UCSD-AML1 (cell line): ENCODE measurements around the gene KLF1.
"Not testable (repeated sequence)": the region's sequence is repeated elsewhere in the genome, so short reads cannot be mapped to it uniquely, and the experiment has no call there.

Experiments
- DNase-seq: peaks from one replicate; lab custom pipeline; 2025; ENCODE audit not compliant: unreplicated experiment; lab: John Stamatoyannopoulos, UW

KLF1 gene

DNA sequence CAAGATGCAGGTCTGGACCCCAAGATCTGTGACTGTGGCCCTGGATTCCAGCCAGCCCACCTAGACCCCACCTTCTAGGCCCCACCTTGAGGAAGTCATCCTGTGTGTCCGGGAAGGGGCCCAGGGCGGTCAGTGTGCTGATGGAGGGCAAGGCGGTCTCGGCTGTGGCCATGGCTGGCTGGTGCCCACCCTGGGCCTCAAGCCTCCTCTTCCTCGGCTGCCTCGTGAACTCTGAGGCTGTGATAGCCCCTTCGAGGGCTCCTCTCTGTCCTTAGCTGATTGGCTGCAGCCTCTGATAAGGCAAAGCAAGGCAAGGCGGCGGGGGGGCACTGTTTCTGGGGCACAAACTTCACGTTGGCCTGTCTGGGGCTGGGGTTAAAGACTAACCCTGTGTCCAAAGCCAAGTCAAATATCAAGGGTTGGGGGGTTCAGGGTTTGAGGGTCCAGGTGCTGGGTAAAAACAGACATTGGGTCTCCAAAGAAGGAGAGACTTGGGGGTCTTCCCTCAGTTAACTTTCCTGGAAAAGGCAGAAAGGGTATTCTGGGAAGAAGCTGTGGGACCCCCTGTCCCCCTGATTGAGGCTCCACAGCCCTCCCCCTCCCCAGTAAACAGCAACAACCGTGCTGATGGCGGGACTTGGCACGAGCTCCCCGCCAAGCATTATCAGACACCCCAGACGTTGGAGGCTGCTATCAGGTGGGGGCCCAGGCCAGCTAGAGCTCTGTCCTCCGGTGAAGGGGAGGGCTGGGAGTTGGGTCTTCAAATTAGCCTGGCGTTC is at the start of gene KLF1:
TSS of gene KLF1 (minus strand) at position 233 of the 779 bp plus-strand sequence. CDS start at position 172, 61 bp downstream.
- no peak for DNase-seq

DNA sequence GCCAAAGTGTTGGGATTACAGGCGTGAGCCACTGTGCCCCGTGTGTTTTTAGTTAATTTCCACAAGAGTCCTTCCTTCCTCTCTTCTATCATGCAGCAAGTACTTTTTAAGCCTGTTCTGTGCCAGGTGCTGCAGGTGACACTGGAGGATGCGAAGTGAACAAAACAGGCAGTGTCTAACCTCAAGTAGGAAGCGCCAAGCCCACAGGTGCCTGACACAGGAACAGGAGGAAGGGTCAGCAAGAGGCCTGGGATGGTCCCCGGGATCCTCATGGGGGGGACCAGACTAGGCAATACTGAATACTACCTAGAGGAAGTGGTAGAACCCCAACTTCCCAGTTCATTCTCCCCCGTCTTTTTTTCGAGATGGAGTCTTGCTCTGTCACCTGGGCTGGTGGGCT is 49.6 kb upstream of the KLF1 start:
- no peak for DNase-seq

DNA sequence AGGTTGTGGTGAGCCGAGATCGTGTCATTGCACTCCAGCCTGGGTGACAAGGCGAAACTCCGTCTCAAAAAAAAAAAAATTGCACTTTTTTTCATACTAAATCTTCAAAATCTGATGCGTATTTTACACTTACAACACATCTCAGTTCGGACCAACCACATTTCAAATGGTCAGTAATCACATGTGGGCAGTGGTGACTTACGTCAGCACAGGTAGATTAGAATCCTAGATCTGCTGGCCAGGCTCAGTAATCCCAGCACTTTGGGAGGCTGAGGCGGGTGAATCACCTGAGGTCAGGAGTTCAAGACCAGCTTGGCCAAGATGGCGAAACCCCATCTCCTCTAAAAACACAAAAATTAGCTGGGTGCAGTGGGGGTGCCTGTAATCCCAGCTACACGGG is 48.1 kb upstream of the KLF1 start:
- DNase-seq, result no peak

DNA sequence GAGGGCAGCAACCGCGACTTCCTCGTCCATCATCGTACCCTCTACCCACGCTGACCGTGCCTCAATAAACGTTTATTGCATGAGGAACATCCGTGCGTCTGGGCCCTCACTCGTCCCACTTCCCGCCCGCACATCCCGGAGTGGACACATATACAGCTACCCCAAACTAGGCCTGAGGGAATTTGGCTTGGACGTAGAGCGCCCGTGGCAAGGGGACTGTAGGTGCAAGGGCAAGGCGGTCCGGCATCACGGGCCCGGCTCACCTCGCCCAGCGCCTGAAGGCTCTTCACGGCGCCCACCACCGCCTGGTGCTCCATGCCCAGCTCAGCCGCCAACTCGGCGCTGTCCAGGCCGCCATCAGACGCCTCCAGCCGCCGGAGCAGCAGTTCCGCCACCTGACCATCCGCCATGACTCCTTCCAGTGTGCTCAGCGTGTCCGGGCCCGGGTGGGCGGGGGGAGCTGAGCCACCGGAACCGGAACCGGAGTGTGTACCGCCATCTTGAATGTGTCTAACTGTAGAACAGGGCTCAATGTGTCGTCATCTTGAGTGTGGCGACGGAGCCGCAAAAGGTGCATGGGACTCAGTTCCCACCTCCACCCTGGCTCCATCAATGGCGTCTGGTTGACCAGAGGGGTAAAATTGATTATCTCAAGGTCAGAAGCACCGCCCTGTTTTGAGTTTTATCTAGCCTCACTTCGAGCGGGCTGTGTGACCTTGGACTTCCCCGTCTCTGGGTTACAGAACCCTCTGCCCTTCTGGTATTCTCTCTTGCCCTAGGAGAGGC is 46.5 kb upstream of the KLF1 start, which contains the start of gene FARSA:
TSS of gene FARSA (minus strand) at position 425 of the 786 bp plus-strand sequence. CDS start at position 410, 15 bp downstream.
- peak; percentile 90 for DNase-seq

DNA sequence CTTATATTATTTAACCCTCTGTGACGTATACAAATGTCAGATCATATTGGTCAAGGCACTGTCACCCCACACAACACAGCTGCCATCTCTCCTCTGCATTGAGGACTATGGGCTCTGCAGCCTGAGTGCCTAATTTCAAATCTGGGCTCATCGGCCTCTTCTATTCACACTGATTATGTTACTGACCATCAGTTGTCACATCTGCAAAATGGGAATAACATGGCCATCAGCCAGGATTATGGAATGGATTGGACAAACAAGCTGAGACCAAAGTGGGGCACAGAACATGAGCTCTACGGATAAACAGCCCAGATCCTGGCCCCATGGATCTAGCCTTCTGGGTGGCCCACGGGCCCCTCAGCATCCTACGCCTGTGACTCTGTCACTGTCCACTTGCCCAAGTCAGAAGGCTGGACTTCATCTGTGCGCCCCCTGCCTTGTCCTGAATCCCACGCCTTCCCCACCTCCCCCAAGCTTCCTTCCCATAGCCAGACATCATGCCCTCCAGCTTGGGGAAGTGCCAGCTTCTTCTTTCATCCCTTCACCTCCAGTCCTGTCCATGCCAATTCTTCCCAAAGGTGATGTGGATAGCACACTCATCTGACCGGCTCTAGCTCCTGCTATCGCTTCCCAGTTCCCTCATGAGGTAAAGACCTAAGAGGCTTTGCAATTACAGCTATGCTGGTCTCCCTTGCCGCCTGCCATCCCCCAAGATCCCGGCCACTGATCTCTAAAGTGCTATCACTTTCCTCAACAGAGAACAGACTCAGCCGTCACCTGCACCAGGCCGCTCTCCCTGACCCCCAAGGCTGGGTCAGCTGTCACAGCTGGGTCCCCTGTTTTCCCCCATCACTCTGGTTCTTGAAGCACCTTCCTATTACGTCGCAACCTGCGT is 45.6 kb upstream of the KLF1 start:
- DNase-seq, result no peak

DNA sequence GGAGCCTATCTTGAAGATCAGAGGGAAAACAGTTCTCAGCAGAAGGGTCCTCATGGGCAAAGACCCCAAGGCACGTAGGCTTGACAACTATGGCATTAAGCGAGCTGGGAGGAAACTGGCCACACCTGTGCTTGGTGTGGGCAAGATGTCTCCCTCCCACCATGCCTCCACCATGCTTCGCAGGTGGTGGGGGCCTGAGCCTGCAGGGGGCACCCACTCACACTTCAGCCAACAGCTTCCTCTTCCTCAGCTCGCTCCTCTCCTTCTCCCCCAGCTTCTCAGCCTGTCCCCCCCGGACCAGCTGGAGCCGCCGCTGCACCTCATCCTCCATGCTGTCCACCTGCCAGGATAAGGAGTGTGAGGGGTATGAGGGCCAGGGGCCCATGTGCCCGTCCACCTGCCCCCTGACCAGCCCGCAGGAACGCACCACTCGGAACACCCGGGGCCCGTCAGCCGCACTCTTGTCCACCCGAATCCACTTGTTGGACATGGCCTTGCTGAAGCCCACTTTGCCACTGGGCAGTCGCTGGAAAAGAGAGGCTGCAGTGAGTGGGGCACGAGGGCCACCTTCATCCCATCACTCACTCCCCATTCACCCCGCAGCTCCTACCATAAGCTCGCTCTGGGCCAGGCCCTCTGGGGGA is 43.1 kb upstream of the KLF1 start:
- no peak for DNase-seq

DNA sequence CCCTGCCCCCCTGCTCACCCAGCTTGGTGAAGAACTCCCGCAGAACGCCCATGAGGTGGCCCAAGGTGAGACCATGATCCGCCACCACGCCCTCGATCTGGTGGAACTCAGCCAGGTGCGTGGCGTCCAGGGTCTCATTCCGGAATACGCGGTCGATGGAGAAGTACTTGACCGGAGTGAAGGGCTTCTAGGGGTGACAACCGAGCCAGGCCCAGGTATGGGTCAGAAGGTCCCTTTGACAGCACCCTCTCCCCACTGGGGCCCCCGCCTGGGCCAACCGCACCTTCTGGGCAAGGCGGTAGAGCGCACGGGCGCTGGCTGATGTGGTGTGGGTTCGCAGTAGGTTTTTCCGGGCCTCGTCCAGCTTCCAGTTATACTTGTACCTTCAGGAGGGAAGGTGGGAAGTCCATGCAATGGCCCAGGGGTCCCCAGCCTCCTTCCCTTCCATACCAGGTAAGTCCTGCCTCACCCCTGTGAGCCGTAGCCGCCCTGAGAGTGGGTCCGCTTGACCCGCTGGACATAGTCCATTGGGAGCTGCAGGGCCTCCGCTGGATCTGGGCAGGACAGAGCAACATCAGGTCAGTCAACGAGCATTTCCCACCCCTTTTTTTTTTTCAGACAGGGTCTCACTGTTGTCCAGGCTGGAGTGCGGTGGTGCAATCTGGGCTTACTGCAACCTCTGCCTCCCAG is 37.8 kb upstream of the KLF1 start:
- DNase-seq, result no peak

DNA sequence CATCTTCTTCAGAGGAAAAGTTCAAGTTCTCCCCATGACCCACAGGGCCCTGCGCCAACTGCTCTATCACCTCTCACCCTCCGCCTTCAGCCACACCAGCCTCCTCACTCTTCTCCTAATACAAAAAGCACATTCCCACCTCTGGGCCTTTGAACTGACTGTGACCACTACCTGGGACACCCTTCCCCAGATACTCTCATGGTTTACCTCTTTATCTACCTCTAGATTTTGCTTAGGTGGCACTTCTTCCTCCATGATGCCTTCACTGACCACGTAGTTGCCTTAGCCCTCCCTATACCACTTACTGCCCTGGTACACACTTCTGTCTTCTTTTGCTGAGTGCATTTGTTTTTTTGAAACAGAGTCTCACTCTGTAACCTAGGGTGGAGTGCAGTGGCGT is 36.0 kb upstream of the KLF1 start:
- no peak for DNase-seq

DNA sequence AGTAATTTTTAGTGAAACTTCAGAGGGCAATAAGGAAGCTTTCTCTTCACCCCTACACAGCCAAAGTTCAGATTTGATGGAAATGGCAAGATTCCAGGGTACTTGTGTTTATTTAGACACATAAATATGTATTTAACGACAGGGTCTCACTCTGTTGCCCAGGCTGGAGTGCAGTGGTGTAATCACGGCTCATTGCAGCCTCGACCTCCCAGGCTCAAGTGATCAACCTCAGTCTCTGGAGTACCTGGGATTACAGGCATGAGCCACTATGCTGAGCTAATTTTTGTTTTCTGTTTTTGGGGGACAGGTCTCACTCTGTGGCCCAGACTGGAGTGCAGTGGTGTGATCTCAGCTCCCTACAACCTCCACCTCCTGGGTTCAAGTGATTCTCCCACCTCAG is 34.0 kb upstream of the KLF1 start:
- DNase-seq, result no peak

DNA sequence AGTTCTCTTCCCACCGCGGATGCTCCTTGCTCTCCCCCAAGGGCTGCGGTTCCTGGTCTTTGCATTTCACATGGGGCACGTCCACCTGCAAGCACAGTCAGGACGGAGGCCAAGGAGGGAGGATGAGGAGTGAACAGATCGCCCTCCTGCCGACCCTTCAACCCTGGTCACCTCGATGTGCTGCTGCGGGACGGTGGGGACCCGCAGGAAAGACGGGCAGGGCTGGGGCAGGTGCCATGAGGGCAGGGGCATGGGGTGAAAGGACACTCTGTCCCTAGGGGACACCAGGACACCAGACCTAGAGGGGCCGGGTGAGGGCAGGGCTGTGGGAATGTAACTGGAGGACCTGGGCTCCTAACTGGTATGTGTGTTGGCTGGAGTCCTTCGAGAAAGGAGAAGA is 31.3 kb upstream of the KLF1 start:
- DNase-seq, result no peak

DNA sequence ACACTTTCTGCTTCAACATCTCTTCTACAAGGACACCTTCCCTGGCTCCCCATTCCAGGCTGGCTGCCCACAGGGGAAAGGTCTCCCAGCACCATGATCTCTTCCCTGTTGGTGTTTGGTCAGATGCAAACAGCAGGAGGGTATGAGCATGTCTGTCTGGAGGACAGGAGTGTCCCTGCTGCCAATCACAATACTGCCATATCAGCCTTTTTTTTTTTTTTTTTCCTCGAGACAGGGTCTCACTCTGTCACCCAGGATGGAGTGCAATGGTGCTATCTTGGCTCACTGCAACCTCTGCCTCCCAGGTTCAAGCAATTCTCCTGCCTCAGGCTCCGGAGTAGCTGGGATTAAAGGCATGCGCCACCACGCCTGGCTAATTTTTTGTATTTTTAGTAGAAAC is 28.9 kb upstream of the KLF1 start:
- DNase-seq, result not testable (repeated sequence)

DNA sequence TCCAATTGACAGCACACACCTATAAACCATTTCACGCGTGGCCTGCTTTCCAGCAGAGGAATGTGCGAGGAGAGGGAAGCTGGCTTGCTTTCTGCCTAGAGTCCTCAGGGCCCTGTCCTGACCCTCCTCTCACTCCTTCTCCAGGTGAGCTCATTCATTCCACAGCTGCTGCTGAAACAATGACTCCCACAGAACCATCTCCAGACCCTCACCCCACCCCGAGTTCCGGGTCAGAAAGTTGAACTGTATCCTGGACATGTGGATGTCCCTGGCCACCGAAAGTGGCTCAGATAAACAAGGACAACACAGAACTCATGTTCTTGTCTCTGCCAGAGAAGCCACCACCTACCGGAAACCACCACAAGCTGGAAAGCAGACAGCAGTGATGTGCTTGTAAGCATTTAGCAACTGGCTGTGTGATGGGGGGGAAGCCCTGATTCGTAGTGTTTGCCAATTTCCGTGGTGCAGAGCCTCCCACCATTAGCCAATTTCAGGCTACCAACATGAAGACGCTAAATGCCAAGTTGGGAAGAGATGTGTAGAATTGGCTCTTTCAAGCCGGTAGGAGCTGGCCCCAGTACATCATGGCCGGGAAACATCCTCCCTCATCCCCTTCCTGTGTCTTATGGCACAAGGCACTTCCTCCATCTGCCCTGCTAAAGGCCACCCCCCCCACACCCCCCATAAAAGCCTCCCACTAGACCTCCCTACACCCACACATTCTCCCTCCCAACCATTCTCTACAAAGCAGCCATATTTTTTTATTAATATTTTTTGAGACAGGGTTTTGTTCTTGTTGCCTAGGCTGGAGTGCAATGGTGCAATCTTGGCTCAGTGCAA is 27.1 kb upstream of the KLF1 start:
- DNase-seq, result peak; percentile 46

DNA sequence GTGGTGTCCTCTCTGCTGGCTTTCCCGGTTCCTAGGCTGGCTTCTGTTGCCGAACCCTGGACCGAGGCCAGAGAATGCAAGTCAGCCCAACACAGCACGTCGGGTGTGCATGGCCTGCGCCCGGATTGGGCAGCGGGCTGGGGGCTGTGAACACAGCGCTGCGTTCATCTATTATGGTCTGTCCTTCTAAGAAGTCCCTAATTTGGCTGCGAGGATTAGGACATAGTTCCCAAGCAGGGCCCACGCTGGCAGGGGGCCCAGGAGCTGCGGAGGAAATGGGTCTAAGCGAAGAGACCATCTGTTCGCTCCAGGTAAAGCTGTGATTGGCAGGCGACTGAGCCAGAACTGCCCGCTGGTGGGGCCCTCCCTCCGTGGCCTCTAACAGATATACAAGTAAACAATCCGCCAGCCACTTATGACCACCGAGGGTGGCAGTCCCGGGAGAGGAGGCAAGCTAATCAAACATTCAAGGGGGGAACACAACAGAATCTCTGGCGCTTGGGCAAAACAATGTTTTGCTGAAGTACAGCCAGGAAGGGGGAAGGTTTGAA is 26.1 kb upstream of the KLF1 start:
- DNase-seq, result no peak

DNA sequence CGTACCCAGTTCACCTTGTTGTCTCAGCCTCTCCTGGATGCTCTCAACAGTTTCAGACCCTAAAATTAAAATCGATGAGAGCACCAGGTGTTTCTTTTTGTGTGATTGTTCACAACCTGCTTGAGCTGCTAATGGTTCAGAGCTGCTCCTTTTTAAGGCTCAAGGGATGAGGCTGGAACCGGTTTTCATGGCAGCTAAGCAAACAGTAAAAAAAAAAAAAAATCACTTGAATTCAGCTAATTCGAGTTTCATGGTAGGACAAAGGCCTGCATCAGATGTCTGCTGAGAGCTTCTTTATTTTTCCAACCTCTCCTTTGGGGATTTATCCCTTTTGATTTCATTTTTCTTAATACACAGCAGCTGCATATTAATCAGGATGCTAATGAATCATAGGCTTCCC is 25.6 kb upstream of the KLF1 start:
- DNase-seq, result no peak

DNA sequence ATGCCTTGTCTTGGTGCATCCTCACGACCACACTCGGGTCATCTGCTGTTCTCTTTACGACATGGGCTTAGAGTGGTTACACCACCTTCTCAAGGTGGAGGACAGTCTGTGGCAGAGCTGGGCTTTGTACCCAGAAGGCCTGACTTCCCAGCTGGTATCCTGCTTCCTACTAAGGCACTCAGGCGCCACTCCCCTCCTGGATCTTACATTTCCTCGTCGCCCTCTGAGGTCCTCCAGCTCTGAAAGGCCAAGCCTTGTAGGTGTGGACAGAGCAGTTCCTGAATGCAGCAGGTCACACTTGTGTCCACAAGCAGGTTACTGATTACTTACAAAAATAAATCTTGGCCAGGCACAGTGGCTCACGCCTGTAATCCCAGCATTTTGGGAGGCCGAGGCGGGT is 20.2 kb upstream of the KLF1 start:
- no peak for DNase-seq

DNA sequence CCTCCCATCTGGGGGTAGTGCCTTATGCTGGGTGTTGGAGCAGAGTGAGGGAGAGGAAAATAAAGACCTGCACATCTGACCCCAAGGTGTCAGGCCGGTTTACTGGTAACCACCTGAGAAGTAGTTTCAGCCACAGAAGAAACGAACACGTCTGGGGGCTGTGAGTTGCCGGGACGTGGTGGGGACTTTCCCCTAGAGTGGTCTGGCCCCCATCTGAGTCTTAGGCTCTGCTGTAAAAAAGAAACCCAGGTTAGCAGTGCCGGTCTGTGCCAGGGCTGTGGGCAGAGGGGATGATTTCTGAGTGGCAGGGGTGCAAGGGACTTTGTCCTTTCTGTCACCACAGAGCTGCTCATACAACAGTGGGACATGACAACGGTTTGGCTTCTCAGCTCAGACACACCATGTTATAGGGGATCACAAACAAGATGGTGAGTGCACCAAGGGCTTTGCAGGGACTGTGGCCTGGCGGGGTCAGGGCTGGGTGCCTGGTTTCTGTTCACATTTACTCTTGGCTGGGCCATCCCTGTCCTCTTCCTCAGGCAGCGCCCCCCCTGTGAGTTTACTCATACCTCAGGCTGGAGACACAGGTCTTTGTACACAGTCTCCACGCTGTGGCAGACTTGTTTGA is 13.0 kb upstream of the KLF1 start:
- DNase-seq, result no peak

DNA sequence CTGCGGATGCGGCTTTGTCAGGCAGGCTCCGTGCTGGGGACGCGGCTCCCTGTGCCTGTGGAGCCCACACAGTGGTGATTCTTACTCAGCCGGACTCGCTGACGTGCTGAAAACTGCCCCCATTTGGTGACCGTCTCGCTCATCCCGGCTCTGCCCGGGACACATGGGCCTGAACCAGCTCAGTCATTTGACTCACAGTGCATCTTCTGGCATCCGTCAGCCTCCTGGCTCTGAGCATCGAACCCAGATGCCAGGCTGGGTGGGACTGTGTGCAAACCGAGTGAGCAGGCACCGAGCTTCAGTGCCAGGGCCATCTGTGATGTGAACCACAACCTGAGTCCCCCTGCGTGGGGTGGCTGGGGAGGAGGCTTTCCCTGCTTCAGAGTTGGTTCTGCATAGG is 9.5 kb upstream of the KLF1 start:
- no peak for DNase-seq

DNA sequence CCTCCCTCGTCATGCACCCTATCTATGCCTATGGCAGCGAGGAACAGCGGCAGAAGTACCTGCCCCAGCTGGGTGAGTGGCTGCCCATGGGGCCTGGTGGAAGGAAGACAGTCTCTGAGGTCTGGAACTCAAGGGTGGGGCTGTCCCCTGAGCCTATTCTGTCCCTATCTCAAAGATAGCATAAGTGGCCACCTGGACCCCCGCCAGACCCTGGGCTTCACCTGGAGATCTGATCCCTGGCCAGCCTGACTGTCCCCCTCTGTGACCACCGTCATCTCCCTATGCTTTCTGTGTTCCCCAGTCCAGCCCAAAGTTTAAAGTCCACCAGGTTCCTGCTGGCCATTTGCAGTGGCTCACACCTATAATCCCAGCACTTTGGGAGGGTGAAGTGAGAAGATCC is 6.6 kb upstream of the KLF1 start:
- DNase-seq, result no peak
